ENCODE results near the gene CPNE7. TPM values are rescaled to one million over a fixed set of nuclear protein-coding genes. Genes with fewer than 3 reads are reported as not detected.

Gene CPNE7
- total and polyA plus RNA-seq, 2 of the 13 experiments (the other 11 are each of a cell fraction or from before 2014, with no cell fraction given): 0.59 TPM; not detected in 1

GRCh38 chr16:89629827-89630610 lies 54.5 kb downstream of the CPNE7 start (continued):
- TF ChIP-seq, protein P1, sequence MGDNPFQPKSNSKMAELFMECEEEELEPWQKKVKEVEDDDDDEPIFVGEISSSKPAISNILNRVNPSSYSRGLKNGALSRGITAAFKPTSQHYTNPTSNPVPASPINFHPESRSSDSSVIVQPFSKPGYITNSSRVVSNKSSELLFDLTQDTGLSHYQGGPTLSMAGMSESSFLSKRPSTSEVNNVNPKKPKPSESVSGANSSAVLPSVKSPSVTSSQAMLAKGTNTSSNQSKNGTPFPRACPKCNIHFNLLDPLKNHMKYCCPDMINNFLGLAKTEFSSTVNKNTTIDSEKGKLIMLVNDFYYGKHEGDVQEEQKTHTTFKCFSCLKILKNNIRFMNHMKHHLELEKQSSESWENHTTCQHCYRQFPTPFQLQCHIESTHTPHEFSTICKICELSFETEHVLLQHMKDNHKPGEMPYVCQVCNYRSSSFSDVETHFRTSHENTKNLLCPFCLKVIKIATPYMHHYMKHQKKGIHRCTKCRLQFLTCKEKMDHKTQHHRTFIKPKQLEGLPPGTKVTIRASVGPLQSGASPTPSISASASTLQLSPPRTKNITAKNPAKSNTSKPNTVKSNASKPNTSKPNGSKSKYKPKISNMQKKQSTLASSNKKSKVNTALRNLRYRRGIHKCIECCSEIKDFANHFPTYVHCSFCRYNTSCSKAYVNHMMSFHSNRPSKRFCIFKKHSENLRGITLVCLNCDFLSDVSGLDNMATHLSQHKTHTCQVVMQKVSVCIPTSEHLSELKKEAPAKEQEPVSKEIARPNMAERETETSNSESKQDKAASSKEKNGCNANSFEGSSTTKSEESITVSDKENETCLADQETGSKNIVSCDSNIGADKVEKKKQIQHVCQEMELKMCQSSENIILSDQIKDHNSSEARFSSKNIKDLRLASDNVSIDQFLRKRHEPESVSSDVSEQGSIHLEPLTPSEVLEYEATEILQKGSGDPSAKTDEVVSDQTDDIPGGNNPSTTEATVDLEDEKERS (CRISPR knock-in tag; IDR thresholded peaks at IDR 0.05): peak; percentile 90
- TF ChIP-seq KMT2A (CRISPR knock-in tag; IDR thresholded peaks at IDR 0.05) (no peak), ZNF251 (CRISPR knock-in tag; IDR thresholded peaks at IDR 0.05) (no peak), ZMYM3 (CRISPR knock-in tag; IDR thresholded peaks at IDR 0.05) (peak; percentile 82), DRAP1 (CRISPR knock-in tag; IDR thresholded peaks at IDR 0.05) (0 out of 2 replicates have a peak, but pooled peaks have one; percentile 29), BRCA1 (CRISPR knock-in tag; IDR thresholded peaks at IDR 0.05) (no peak), MEF2D (CRISPR knock-in tag; IDR thresholded peaks at IDR 0.05) (0 out of 2 replicates have a peak, but pooled peaks have one; percentile 32), ZFP90 (CRISPR knock-in tag; IDR thresholded peaks at IDR 0.05; ENCODE audit: borderline replicate concordance) (peak; percentile 100), GZF1 (CRISPR knock-in tag; IDR thresholded peaks at IDR 0.05) (0 out of 2 replicates have a peak, but pooled peaks have one; percentile 32), EP300 (IDR thresholded peaks at IDR 0.05; ENCODE audit: low read depth in 2 of 2, low read length in 2 of 2) (no peak), EP300 (CRISPR knock-in tag; IDR thresholded peaks at IDR 0.05; ENCODE audit: borderline replicate concordance) (no peak), ZNF781 (CRISPR knock-in tag; IDR thresholded peaks at IDR 0.05; ENCODE audit: borderline replicate concordance, not compliant biosample characterization) (peak; percentile 44), ZNF687 (CRISPR knock-in tag; IDR thresholded peaks at IDR 0.05) (peak; percentile 24; the same call in 1 of the 2 replicates), ZBTB38 (CRISPR knock-in tag; IDR thresholded peaks at IDR 0.05) (0 out of 2 replicates have a peak, but pooled peaks have one; percentile 33)

All from HepG2 (cell line).